Activated CD4-positive, alpha-beta memory T cell treated with anti-CD3 and anti-CD28 coated beads, Interleukin-2, amount 10 ng/mL, durations not matched to agents 7 days and 5 days (primary cell): ENCODE results near the gene PLA2G7. TPM values are rescaled to one million over a fixed set of nuclear protein-coding genes. Genes with fewer than 3 reads are reported as not detected.

Source experiments
- CTCF ChIA-PET: fragments of 350-600 bp; sonication (Branson Sonifier 250); formaldehyde crosslinking; loops from one replicate; lab custom pipeline; 2021; ENCODE audit warnings: antibody characterized with exemption, inconsistent platforms; lab: Charles Lee
- POLR2A ChIA-PET: fragments of 350-600 bp; sonication (Branson Sonifier 250); formaldehyde crosslinking; loops from one replicate; lab custom pipeline; 2021; ENCODE audit warnings: antibody characterized with exemption; lab: Charles Lee
- DNase-seq: peaks from one replicate; pipeline ENCODE4 v3.0.0-alpha.2; 2020
- H3K27ac Mint-ChIP-seq: one replicate; pipeline ENCODE4 v1.8.0; 2021; ENCODE audit warnings: mild to moderate bottlenecking, mixed read lengths
- H3K27me3 Mint-ChIP-seq: one replicate; pipeline ENCODE4 v1.8.0; 2021; ENCODE audit warnings: mixed read lengths
- H3K36me3 Mint-ChIP-seq: one replicate; pipeline ENCODE4 v1.8.0; 2021; ENCODE audit warnings: low read depth, mixed read lengths
- H3K4me1 Mint-ChIP-seq: one replicate; pipeline ENCODE4 v1.8.0; 2021; ENCODE audit warnings: mixed read lengths
- H3K4me3 Mint-ChIP-seq: one replicate; pipeline ENCODE4 v1.8.0; 2021; ENCODE audit warnings: mild to moderate bottlenecking, mixed read lengths
- H3K9me3 Mint-ChIP-seq: one replicate; pipeline ENCODE4 v1.8.0; 2021; ENCODE audit warnings: mixed read lengths
- total RNA-seq, 2 experiments: library from RNA; stranded (reverse); gene quantifications; one replicate each; pipeline ENCODE4 v1.2.3, GENCODE V29; 2021

Gene PLA2G7
- total RNA-seq, 2 experiments from 2014 or later, result not detected

DNA sequence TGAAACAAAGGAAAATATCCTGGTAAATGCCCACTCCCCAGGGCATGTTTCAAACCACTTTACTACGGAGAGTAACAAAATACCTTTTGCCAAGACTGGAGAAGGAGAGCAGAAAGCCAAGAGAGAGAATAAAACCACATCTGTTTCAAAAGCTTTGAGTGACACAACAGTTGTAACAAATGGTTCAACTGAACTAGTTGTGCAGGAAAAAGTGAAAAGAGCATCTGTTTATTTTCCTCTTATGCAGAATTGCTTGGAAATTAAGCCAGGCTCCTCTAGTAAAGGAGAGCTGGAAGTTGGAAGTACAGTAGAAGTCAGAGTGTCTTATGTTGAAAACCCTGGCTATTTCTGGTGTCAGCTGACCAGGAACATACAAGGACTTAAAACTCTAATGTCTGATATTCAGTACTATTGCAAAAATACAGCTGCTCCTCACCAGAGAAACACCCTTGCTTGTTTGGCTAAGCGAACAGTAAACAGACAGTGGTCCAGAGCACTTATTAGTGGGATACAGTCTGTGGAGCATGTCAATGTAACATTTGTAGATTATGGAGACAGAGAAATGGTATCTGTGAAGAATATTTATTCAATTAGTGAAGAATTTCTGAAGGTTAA is 44.9 kb downstream of the PLA2G7 start:
- ChIA-PET POLR2A (no interaction called here), CTCF (no interaction called here)
- Mint-ChIP-seq H3K4me1 (no peaks in the 10 kb centered on the region), H3K27ac (no peak overlapping the region), H3K27me3 (peaks cover 15% of the 10 kb centered on the region), H3K9me3 (no peaks in the 10 kb centered on the region), H3K4me3 (no peak overlapping the region), H3K36me3 (no peaks in the 10 kb centered on the region)
- no peak for DNase-seq

DNA sequence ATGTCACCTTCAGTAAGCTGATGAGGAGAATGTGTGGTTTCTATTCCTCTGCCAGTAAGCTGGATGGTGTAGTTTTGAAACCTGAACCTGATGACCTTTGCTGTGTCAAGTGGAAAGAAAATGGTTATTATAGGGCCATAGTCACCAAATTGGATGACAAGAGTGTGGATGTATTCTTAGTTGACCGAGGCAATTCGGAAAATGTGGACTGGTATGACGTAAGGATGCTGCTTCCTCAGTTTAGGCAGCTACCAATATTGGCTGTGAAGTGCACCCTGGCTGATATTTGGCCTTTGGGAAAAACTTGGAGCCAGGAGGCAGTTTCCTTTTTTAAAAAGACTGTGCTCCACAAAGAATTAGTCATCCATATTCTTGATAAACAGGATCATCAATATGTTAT is 45.5 kb downstream of the PLA2G7 start:
- H3K36me3 Mint-ChIP-seq, result no peaks in the 10 kb centered on the region
- H3K27me3 Mint-ChIP-seq, result peaks cover 15% of the 10 kb centered on the region
- ChIA-PET POLR2A (no interaction called here), CTCF (no interaction called here)
- no peak overlapping the region for H3K27ac Mint-ChIP-seq
- DNase-seq, result no peak
- no peaks in the 10 kb centered on the region for H3K9me3 Mint-ChIP-seq
- no peak overlapping the region for H3K4me3 Mint-ChIP-seq
- H3K4me1 Mint-ChIP-seq, result no peaks in the 10 kb centered on the region

DNA sequence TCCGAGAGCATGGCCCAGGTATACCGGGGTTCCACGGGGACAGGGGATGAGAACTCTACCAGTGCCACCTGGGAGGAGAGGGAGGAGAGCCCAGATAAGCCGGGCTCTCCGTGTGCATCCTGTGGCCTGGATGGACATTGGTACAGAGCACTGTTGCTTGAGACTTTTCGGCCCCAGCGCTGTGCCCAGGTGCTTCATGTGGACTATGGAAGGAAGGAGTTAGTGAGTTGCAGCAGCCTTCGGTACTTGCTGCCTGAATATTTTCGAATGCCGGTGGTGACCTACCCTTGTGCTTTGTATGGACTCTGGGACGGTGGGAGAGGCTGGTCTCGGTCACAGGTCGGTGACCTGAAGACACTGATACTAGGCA is 46.2 kb downstream of the PLA2G7 start:
- CTCF ChIA-PET, result no interaction called here
- Mint-ChIP-seq H3K4me3 (no peak overlapping the region), H3K4me1 (no peaks in the 10 kb centered on the region), H3K9me3 (no peaks in the 10 kb centered on the region), H3K27ac (no peak overlapping the region), H3K27me3 (peaks cover 15% of the 10 kb centered on the region), H3K36me3 (no peaks in the 10 kb centered on the region)
- POLR2A ChIA-PET, result no interaction called here
- no peak for DNase-seq

DNA sequence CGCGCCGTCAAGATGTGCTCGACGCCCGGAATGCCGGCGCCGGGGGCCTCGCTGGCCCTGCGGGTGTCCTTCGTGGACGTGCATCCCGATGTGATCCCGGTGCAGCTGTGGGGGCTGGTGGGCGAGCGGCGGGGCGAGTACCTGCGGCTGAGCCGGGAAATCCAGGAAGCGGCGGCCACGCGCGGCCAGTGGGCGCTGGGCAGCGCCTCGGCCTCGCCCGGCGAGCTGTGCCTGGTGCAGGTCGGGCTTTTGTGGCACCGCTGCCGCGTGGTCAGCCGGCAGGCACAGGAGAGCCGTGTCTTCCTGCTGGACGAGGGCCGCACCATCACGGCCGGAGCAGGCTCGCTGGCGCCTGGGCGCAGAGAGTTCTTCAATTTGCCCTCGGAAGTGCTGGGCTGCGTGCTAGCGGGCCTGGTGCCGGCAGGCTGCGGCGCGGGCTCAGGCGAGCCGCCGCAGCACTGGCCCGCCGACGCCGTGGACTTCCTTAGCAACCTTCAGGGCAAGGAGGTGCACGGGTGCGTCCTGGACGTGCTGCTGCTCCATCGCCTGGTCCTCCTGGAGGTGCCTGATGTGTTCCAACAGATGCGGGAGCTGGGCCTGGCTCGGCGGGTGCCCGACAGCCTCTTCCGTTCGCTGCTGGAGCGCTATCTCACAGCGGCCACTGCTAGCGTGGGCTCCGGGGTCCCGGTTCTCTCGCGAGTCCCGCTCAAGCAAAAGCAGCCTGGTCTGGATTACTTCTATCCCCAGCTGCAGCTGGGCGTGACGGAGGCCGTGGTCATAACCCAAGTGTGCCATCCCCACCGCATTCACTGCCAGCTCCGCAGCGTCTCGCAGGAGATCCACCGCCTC is 46.8 kb downstream of the PLA2G7 start:
- Mint-ChIP-seq H3K27ac (no peak overlapping the region), H3K27me3 (peaks cover 11% of the 10 kb centered on the region), H3K9me3 (no peaks in the 10 kb centered on the region), H3K36me3 (no peaks in the 10 kb centered on the region), H3K4me3 (no peak overlapping the region), H3K4me1 (no peaks in the 10 kb centered on the region)
- CTCF ChIA-PET, result no interaction called here
- POLR2A ChIA-PET, result no interaction called here
- DNase-seq, result no peak

DNA sequence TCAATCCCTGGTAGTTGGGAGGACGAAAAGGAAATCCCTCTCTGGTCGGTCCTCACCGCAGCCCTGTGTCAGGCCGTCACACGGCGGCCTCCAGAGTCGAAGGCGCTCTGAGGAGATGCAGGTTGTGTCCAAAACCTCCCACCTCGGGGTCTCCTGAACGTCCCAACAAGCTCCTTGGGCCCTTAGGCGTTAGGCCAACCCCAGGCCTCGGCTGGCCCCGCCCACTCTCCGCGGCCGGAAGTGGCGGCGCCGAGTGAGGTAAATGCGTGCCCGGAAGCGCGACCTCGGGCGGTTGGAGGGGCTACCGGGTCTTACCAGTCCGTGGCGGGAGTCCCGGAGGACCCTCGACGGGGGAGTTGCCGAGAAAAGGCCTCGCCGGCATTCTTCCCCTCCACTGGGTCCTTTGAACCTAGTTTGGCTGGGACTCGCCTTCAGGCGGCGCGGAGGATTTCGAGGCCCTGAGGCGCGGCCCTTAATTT is 47.5 kb downstream of the PLA2G7 start, which contains the start of gene TDRD6:
Gene TDRD6 (plus strand): TSS at position 267 of the 479 bp plus-strand sequence. CDS start 244 bp downstream, outside the sequence.
- POLR2A ChIA-PET, result no interaction called here

DNA sequence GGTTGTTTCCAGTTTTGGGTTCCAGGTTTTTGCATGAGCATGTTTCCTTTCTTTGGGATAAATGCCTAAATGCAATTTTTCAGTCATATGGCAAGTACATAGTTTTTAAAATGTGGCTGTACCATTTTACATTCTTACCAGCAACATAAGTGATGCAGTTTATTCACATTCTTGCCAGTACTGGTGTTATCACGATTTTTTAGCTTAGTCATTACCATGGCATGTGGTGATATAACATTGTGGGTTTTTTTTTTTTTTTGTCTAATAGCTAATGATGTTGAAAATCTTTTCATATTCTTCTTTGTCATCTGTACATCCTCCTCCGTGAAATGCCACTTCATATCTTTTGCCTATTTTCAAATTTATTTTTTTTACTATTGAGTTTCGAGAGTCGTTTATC is 50.4 kb downstream of the PLA2G7 start:
- Mint-ChIP-seq H3K4me3 (no peak overlapping the region), H3K27ac (no peak overlapping the region), H3K9me3 (no peaks in the 10 kb centered on the region), H3K4me1 (no peaks in the 10 kb centered on the region), H3K36me3 (no peaks in the 10 kb centered on the region), H3K27me3 (peaks cover 8% of the 10 kb centered on the region)
- ChIA-PET POLR2A (no interaction called here), CTCF (no interaction called here)
- no peak for DNase-seq

More for the DNA sequence above, 47.5 kb downstream of the PLA2G7 start, which contains the start of gene TDRD6:
- no peak within 1 kb of the TSS for H3K27ac Mint-ChIP-seq
- H3K27me3 Mint-ChIP-seq, result peaks cover 7% of the 10 kb centered on the region
- no peaks in the 10 kb centered on the region for H3K9me3 Mint-ChIP-seq
- H3K4me1 Mint-ChIP-seq, result no peaks in the 10 kb centered on the region
- H3K4me3 Mint-ChIP-seq, result no peak within 1 kb of the TSS
- no peak for DNase-seq
- H3K36me3 Mint-ChIP-seq, result no peaks in the 10 kb centered on the region
- CTCF ChIA-PET, result no interaction called here

DNA sequence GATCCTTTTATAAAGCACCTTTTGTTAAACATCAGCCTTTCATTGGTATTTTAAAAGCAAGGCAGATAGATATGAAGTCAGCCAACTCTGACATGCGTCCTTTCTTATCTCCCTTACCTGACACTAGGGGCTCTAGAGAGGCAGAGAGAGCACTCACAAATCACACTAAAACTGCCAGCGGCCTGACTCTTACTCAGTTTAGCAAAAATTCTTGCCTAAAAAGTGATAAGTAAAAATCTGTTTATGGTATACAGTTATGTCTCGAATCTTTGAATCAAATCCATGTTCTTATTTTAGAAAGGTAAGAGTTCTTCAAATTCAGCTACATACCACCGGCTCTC is 57.9 kb downstream of the PLA2G7 start:
- ChIA-PET CTCF (no interaction called here), POLR2A (no interaction called here)
- no peak for DNase-seq
- Mint-ChIP-seq H3K36me3 (no peaks in the 10 kb centered on the region), H3K27me3 (peaks cover 7% of the 10 kb centered on the region), H3K27ac (no peak overlapping the region), H3K4me3 (no peak overlapping the region), H3K9me3 (no peaks in the 10 kb centered on the region), H3K4me1 (no peaks in the 10 kb centered on the region)

DNA sequence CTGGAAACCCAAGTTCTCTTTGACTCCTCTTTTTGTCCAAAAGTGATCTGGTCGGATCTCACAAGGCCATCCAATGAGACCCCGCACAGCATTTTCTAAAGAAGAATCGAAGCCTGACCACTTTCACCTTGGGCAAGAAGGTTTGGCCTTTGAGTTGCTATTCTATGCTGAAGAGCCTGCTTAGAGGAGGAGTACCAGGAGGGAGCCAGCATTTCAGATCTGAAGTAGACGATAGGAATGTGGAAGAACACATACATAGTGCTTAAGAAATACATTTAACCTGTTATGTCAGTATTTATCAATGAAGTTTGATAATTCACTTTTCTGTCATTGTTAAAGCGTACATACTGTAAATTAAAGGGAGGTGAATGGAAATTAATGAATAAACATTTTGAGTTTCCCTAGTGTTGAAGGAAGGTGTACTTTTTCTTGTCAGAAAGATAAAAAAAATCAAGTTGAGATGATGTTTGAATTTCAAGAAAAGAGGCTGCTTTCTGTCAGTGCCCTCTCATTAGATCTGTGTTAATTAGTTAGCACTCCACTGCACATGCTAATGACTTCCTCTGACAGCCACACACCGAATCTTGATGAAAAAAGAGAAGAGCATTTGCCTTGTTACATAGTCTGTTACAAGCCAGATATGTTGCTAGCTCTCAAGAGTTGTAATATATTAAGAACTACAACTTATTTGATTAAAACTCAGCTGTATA is 58.4 kb downstream of the PLA2G7 start:
- Mint-ChIP-seq H3K4me1 (no peaks in the 10 kb centered on the region), H3K27ac (no peak overlapping the region), H3K9me3 (no peaks in the 10 kb centered on the region), H3K36me3 (no peaks in the 10 kb centered on the region), H3K4me3 (no peak overlapping the region), H3K27me3 (peaks cover 6% of the 10 kb centered on the region)
- ChIA-PET POLR2A (no interaction called here), CTCF (no interaction called here)
- DNase-seq, result no peak

DNA sequence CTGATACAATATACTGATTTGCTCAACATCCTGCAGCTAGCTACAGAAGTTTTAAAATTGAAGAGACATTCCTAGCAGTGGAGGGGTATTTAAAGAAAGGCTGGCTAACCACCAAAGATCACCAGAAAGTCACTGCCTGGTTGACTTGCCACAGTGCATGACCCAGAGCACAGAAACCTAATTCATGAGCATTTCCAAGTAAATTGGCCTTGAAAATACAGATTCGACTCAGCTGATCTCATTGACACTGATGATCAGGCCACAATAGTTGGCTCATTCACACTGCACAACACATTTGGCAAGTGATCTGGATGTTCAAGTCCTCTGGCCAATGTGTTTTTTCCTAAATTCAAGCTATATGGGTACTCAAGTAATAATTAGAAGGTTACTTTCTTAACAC is 60.8 kb downstream of the PLA2G7 start:
- no peaks in the 10 kb centered on the region for H3K9me3 Mint-ChIP-seq
- H3K4me3 Mint-ChIP-seq, result no peak overlapping the region
- no peak overlapping the region for H3K27ac Mint-ChIP-seq
- ChIA-PET POLR2A (no interaction called here), CTCF (interaction anchor here (1.0 to 1.3 kb wide), 2 partner anchors 10 to 584 kb away, joined by 3 to 4 read pairs; no protein-coding TSS in a partner anchor)
- H3K27me3 Mint-ChIP-seq, result no peaks in the 10 kb centered on the region
- DNase-seq, result no peak
- H3K4me1 Mint-ChIP-seq, result no peaks in the 10 kb centered on the region
- H3K36me3 Mint-ChIP-seq, result no peaks in the 10 kb centered on the region

DNA sequence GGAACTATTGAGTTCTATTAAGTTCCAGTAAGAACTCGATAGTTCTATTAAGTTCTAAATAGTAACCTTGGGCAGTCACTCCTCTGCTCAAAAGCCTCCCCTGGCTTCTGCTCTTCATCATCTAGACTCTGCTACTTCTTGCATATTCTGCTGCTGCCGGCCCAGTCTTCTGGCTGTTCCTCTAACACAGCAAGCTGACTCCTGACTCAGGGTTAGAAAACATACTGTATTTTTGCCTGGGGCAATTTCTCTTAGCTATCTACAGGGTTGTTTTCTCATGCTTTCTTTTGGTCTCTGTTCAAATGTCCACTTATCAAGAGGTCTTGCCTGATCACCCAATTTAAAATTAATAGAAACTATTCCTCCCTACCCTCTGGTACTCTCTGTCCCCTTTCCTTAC is 67.8 kb downstream of the PLA2G7 start:
- peaks cover 3% of the 10 kb centered on the region for H3K27me3 Mint-ChIP-seq
- ChIA-PET CTCF (no interaction called here), POLR2A (no interaction called here)
- no peaks in the 10 kb centered on the region for H3K9me3 Mint-ChIP-seq
- no peak overlapping the region for H3K4me3 Mint-ChIP-seq
- no peaks in the 10 kb centered on the region for H3K36me3 Mint-ChIP-seq
- no peak for DNase-seq
- no peak overlapping the region for H3K27ac Mint-ChIP-seq
- no peaks in the 10 kb centered on the region for H3K4me1 Mint-ChIP-seq

DNA sequence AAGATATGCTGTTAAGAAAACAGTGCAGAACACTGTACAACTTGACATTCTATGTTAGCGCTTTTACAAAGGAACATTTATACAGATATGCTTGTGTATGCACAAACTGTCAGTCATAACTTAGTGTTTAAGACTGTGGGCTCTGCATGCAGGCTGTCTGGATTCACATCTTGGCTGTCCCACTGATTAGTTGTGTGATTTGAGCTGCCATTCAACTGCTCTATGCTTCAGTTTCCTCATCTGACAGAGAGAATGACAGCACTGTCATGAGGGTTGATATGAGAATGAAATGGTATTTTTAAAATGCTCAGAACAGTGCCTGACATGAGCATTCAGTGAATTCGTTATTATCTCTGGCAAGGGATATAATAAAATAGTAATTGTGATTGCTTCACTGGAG is 73.7 kb downstream of the PLA2G7 start:
- H3K4me1 Mint-ChIP-seq, result no peaks in the 10 kb centered on the region
- ChIA-PET CTCF (no interaction called here), POLR2A (no interaction called here)
- DNase-seq, result no peak
- no peak overlapping the region for H3K27ac Mint-ChIP-seq
- H3K36me3 Mint-ChIP-seq, result no peaks in the 10 kb centered on the region
- H3K9me3 Mint-ChIP-seq, result no peaks in the 10 kb centered on the region
- no peak overlapping the region for H3K4me3 Mint-ChIP-seq
- peaks cover 10% of the 10 kb centered on the region for H3K27me3 Mint-ChIP-seq

DNA sequence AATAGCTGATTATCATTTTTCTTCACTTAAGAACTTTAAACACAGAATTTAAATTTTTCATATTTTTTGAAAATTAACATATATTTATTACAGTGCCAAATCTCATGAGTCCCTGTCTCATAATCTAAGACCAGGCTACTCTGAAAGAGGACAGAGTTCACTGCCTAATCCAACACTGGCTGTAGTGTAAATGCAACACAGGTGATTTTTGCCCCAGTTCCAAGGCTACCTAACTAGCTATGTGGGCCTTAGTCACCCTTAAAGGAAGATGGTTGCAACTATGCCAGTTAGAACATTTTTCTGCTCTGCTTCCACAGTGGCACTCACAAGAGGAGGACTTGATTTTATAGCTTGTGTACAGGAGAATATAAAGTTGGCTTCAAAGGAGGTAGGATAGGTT is 77.5 kb downstream of the PLA2G7 start:
- ChIA-PET CTCF (no interaction called here), POLR2A (no interaction called here)
- no peak for DNase-seq
- H3K4me3 Mint-ChIP-seq, result no peak overlapping the region
- no peak overlapping the region for H3K27ac Mint-ChIP-seq
- no peaks in the 10 kb centered on the region for H3K9me3 Mint-ChIP-seq
- no peaks in the 10 kb centered on the region for H3K36me3 Mint-ChIP-seq
- H3K4me1 Mint-ChIP-seq, result peaks cover 7% of the 10 kb centered on the region
- H3K27me3 Mint-ChIP-seq, result peaks cover 30% of the 10 kb centered on the region

DNA sequence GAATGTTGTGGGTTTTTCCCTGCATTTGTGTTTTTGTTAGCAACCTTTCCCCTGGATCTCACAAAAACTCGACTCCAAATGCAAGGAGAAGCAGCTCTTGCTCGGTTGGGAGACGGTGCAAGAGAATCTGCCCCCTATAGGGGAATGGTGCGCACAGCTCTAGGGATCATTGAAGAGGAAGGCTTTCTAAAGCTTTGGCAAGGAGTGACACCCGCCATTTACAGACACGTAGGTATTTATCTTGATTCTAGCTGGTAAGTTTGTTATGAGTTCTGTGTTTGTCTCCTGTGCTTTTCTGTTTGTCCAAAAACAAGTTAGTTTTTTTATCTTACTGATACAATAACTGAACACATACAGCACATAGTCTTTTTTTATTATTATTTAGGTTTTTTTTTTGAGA is 79.4 kb downstream of the PLA2G7 start:
- H3K9me3 Mint-ChIP-seq, result no peaks in the 10 kb centered on the region
- H3K27me3 Mint-ChIP-seq, result peaks cover 43% of the 10 kb centered on the region
- no peaks in the 10 kb centered on the region for H3K36me3 Mint-ChIP-seq
- DNase-seq, result no peak
- H3K4me1 Mint-ChIP-seq, result peaks cover 15% of the 10 kb centered on the region
- H3K4me3 Mint-ChIP-seq, result no peak overlapping the region
- POLR2A ChIA-PET, result no interaction called here
- CTCF ChIA-PET, result no interaction called here
- H3K27ac Mint-ChIP-seq, result no peak overlapping the region
